Parathyroid adenoma (tissue), 2 donors: ENCODE results near the gene NKX2-1.

Experiments used
- H2AFZ ChIP-seq: fragments of 300-600 bp; sonication (generic); one replicate; pipeline ENCODE4 v1.7.0; 2017; ENCODE audit warnings: antibody characterized with exemption, mild to moderate bottlenecking
- H3K27ac ChIP-seq: fragments of 300-600 bp; sonication (generic); one replicate; pipeline ENCODE4 v1.7.0; 2017
- H3K27me3 ChIP-seq: fragments of 300-600 bp; sonication (generic); one replicate; pipeline ENCODE4 v1.7.0; 2017; ENCODE audit warnings: low read length; ENCODE audit not compliant: control insufficient read depth, insufficient read depth
- H3K36me3 ChIP-seq: fragments of 300-600 bp; sonication (generic); one replicate; pipeline ENCODE4 v1.7.0; 2017; ENCODE audit warnings: low read length; ENCODE audit not compliant: control insufficient read depth, insufficient read depth
- H3K4me1 ChIP-seq: fragments of 300-600 bp; sonication (generic); one replicate; pipeline ENCODE4 v1.7.0; 2017; ENCODE audit warnings: control low read depth
- H3K4me2 ChIP-seq: fragments of 300-600 bp; sonication (generic); one replicate; pipeline ENCODE4 v1.7.0; 2017; ENCODE audit warnings: low read length
- H3K4me3 ChIP-seq: fragments of 300-600 bp; sonication (generic); one replicate; pipeline ENCODE4 v1.7.0; 2017; ENCODE audit warnings: low read depth, low read length
- H3K79me2 ChIP-seq: fragments of 300-600 bp; sonication (generic); one replicate; pipeline ENCODE4 v1.7.0; 2017; ENCODE audit warnings: control low read depth
- H3K9ac ChIP-seq: fragments of 300-600 bp; sonication (generic); one replicate; pipeline ENCODE4 v1.7.0; 2017; ENCODE audit warnings: mild to moderate bottlenecking
- H3K9me3 ChIP-seq: fragments of 300-600 bp; sonication (generic); one replicate; pipeline ENCODE4 v1.7.0; 2017; ENCODE audit warnings: low read length; ENCODE audit not compliant: control insufficient read depth
- CTCF ChIP-seq: fragments of 300-600 bp; sonication (generic); IDR thresholded peaks from one replicate; pipeline ENCODE4 v1.7.0; 2017; ENCODE audit warnings: antibody characterized with exemption, mild to moderate bottlenecking
- donor health status: primary hyperparathyroidism.

The NKX2-1 gene

GRCh38 chr14:36524874-36525745 is 5.1 kb upstream of the NKX2-1 start:
- no peak overlapping the region for H2AFZ ChIP-seq
- H3K27me3 ChIP-seq, result peaks cover 40% of the 10 kb centered on the region
- H3K27ac ChIP-seq, result no peak overlapping the region
- no peak overlapping the region for H3K9ac ChIP-seq
- TF ChIP-seq CTCF, result no peak
- no peaks in the 10 kb centered on the region for H3K79me2 ChIP-seq
- no peaks in the 10 kb centered on the region for H3K36me3 ChIP-seq
- no peak overlapping the region for H3K4me2 ChIP-seq
- no peak overlapping the region for H3K4me3 ChIP-seq
- no peaks in the 10 kb centered on the region for H3K4me1 ChIP-seq
- no peaks in the 10 kb centered on the region for H3K9me3 ChIP-seq

- TF ChIP-seq CTCF, result no peak
- Histone ChIP-seq H3K27ac (no peak overlapping the region), H3K79me2 (no peaks in the 10 kb centered on the region), H3K4me1 (peaks cover 3% of the 10 kb centered on the region), H3K9ac (no peak overlapping the region), H3K9me3 (no peaks in the 10 kb centered on the region), H3K36me3 (no peaks in the 10 kb centered on the region), H3K4me3 (no peak overlapping the region), H3K27me3 (peaks cover 43% of the 10 kb centered on the region), H2AFZ (no peak overlapping the region), H3K4me2 (no peak overlapping the region)
Measured at GRCh38 chr14:36524220-36524837, 4.3 kb upstream of the NKX2-1 start.

- H3K27me3 ChIP-seq, result peaks cover 47% of the 10 kb centered on the region
- TF ChIP-seq CTCF, result no peak
- H3K4me2 ChIP-seq, result no peak overlapping the region
- H2AFZ ChIP-seq, result no peak overlapping the region
- no peaks in the 10 kb centered on the region for H3K9me3 ChIP-seq
- H3K27ac ChIP-seq, result no peak overlapping the region
- H3K36me3 ChIP-seq, result no peaks in the 10 kb centered on the region
- no peak overlapping the region for H3K4me3 ChIP-seq
- H3K79me2 ChIP-seq, result no peaks in the 10 kb centered on the region
- no peak overlapping the region for H3K9ac ChIP-seq
- H3K4me1 ChIP-seq, result peaks cover 3% of the 10 kb centered on the region
Measured at GRCh38 chr14:36522972-36523715, 3.1 kb upstream of the NKX2-1 start.

GRCh38 chr14:36522347-36522971 is 2.4 kb upstream of the NKX2-1 start:
- H3K27me3 ChIP-seq, result peaks cover 49% of the 10 kb centered on the region
- no peaks in the 10 kb centered on the region for H3K36me3 ChIP-seq
- no peak overlapping the region for H3K9ac ChIP-seq
- H3K4me1 ChIP-seq, result peaks cover 3% of the 10 kb centered on the region
- H2AFZ ChIP-seq, result no peak overlapping the region
- TF ChIP-seq CTCF, result no peak
- no peak overlapping the region for H3K4me3 ChIP-seq
- no peaks in the 10 kb centered on the region for H3K79me2 ChIP-seq
- no peak overlapping the region for H3K4me2 ChIP-seq
- no peaks in the 10 kb centered on the region for H3K9me3 ChIP-seq
- no peak overlapping the region for H3K27ac ChIP-seq
